ENCODE data around the gene PRKAG3. TPM values are rescaled to one million over a fixed set of nuclear protein-coding genes. Genes with fewer than 3 reads are reported as not detected.

PRKAG3 gene
- total and polyA plus RNA-seq, 2 experiments from 2014 or later: 0.23 TPM; not detected in 1

GRCh38 chr2:218877331-218877730 lies 45.7 kb upstream of the PRKAG3 start:
- no peaks in the 10 kb centered on the region for H4K20me1 ChIP-seq (ENCODE audit: insufficient read depth, poor library complexity, severe bottlenecking)
- no peak overlapping the region for H3K4me3 ChIP-seq
- peaks cover 13% of the 10 kb centered on the region for H3K4me1 ChIP-seq (ENCODE audit: insufficient read depth)
- H3K79me2 ChIP-seq: no peaks in the 10 kb centered on the region
- no peaks in the 10 kb centered on the region for H3K9me3 ChIP-seq (ENCODE audit: low read depth)
- peak; percentile 3 for DNase-seq (ENCODE audit: low spot score)
- no peak overlapping the region for H2AFZ ChIP-seq
- no peaks in the 10 kb centered on the region for H3K36me3 ChIP-seq (replicated peaks; ENCODE audit: insufficient read depth, low read depth)
- H3K27me3 ChIP-seq: peaks cover 91% of the 10 kb centered on the region
- H3K27ac ChIP-seq: no peak overlapping the region
- WGBS (ENCODE audit: low lambda C conversion rate, missing lambda C conversion rate): 68% methylated on average over 6 of the region's 6 CpGs
- TF ChIP-seq EZH2 (IDR thresholded peaks at IDR 0.05; ENCODE audit: borderline replicate concordance) (no peak), CTCF (IDR thresholded peaks at IDR 0.05; ENCODE audit: poor library complexity) (no peak), EZH2phosphoT487 (IDR thresholded peaks at IDR 0.05; ENCODE audit: low read depth, severe bottlenecking, unreplicated experiment) (no peak)
- H3K9me2 ChIP-seq (replicated peaks; ENCODE audit: insufficient read depth): no peaks in the 10 kb centered on the region
- H3K4me2 ChIP-seq: no peak overlapping the region

GRCh38 chr2:218876562-218877219 lies 45.1 kb upstream of the PRKAG3 start:
- no peak overlapping the region for H2AFZ ChIP-seq
- WGBS (ENCODE audit: low lambda C conversion rate, missing lambda C conversion rate): 2% methylated on average over 3 of the region's 3 CpGs
- H3K27ac ChIP-seq: no peak overlapping the region
- no peaks in the 10 kb centered on the region for H3K9me3 ChIP-seq (ENCODE audit: low read depth)
- no peak overlapping the region for H3K4me3 ChIP-seq
- H3K4me2 ChIP-seq: no peak overlapping the region
- H3K79me2 ChIP-seq: no peaks in the 10 kb centered on the region
- peaks cover 13% of the 10 kb centered on the region for H3K4me1 ChIP-seq (ENCODE audit: insufficient read depth)
- TF ChIP-seq CTCF (IDR thresholded peaks at IDR 0.05; ENCODE audit: poor library complexity) (peak; percentile 97), EZH2 (IDR thresholded peaks at IDR 0.05; ENCODE audit: borderline replicate concordance) (no peak)
- no peaks in the 10 kb centered on the region for H3K9me2 ChIP-seq (replicated peaks; ENCODE audit: insufficient read depth)
- no peaks in the 10 kb centered on the region for H4K20me1 ChIP-seq (ENCODE audit: insufficient read depth, poor library complexity, severe bottlenecking)
- DNase-seq (ENCODE audit: low spot score): peak; percentile 76
- H3K36me3 ChIP-seq (replicated peaks; ENCODE audit: insufficient read depth, low read depth): no peaks in the 10 kb centered on the region
- H3K27me3 ChIP-seq: peaks cover 91% of the 10 kb centered on the region

GRCh38 chr2:218875692-218876246 lies 44.2 kb upstream of the PRKAG3 start:
- Histone ChIP-seq H3K27ac (no peak overlapping the region), H3K4me3 (no peak overlapping the region), H3K79me2 (no peaks in the 10 kb centered on the region), H3K9me3 (ENCODE audit: low read depth) (no peaks in the 10 kb centered on the region), H3K4me1 (ENCODE audit: insufficient read depth) (peaks cover 13% of the 10 kb centered on the region), H3K27me3 (peaks cover 91% of the 10 kb centered on the region), H3K36me3 (replicated peaks; ENCODE audit: insufficient read depth, low read depth) (no peaks in the 10 kb centered on the region), H3K4me2 (no peak overlapping the region), H2AFZ (no peak overlapping the region), H4K20me1 (ENCODE audit: insufficient read depth, poor library complexity, severe bottlenecking) (no peaks in the 10 kb centered on the region), H3K9me2 (replicated peaks; ENCODE audit: insufficient read depth) (no peaks in the 10 kb centered on the region)
- WGBS (ENCODE audit: low lambda C conversion rate, missing lambda C conversion rate): 8% methylated on average over 2 of the region's 2 CpGs
- no peak for DNase-seq (ENCODE audit: low spot score)
- TF ChIP-seq CTCF (IDR thresholded peaks at IDR 0.05; ENCODE audit: poor library complexity) (no peak), EZH2phosphoT487 (IDR thresholded peaks at IDR 0.05; ENCODE audit: low read depth, severe bottlenecking, unreplicated experiment) (no peak), EZH2 (IDR thresholded peaks at IDR 0.05; ENCODE audit: borderline replicate concordance) (no peak)
